Fibroblast of mammary gland (primary cell): ENCODE data around the gene SZRD1.

Experiments used
- DNase-seq: peaks from one replicate; pipeline ENCODE4 v3.0.0-alpha.2; 2010; ENCODE audit warnings: low read depth
- H3K4me3 ChIP-seq: 2 replicates; pipeline ENCODE4 v1.5.1; 2011; ENCODE audit warnings: low read depth, mild to moderate bottlenecking, low read length, moderate library complexity; ENCODE audit not compliant: control insufficient read depth
- TF ChIP-seq, protein P1 (sequence below): conservative IDR thresholded peaks from 2 replicates; pipeline ENCODE4 v1.5.1; 2011; ENCODE audit warnings: low read depth, low read length, inconsistent platforms; ENCODE audit not compliant: control insufficient read depth, insufficient read depth

SZRD1 gene

DNA sequence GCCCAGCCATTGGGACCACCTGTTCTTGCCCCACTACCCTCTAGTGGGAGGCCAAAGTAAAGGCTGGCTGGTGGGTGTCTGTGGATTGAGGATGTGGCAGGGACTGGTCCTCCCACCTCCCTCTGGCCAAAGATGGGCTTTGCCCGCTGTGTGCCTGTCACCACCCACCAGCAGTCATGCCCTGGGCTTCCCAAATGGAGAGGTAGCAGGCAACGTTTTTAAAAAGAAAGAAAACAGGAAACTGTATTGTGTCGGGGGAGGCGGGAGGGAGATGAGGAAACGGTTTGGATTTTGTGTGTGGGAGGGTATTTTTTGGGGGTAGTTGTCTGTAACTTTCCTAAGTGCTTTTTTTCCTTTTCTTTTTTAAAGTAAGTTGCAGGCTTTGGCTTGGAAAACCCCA is 30.1 kb downstream of the SZRD1 start:
- H3K4me3 ChIP-seq = no peak overlapping the region
- DNase-seq = no peak
- TF ChIP-seq, protein P1, sequence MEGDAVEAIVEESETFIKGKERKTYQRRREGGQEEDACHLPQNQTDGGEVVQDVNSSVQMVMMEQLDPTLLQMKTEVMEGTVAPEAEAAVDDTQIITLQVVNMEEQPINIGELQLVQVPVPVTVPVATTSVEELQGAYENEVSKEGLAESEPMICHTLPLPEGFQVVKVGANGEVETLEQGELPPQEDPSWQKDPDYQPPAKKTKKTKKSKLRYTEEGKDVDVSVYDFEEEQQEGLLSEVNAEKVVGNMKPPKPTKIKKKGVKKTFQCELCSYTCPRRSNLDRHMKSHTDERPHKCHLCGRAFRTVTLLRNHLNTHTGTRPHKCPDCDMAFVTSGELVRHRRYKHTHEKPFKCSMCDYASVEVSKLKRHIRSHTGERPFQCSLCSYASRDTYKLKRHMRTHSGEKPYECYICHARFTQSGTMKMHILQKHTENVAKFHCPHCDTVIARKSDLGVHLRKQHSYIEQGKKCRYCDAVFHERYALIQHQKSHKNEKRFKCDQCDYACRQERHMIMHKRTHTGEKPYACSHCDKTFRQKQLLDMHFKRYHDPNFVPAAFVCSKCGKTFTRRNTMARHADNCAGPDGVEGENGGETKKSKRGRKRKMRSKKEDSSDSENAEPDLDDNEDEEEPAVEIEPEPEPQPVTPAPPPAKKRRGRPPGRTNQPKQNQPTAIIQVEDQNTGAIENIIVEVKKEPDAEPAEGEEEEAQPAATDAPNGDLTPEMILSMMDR = no peak

GRCh38 chr1:16398371-16398953 is 31.4 kb downstream of the SZRD1 start:
- TF ChIP-seq, protein P1 = no peak
- no peak for DNase-seq
- no peak overlapping the region for H3K4me3 ChIP-seq

- no peak overlapping the region for H3K4me3 ChIP-seq
- DNase-seq = peak; percentile 25
- TF ChIP-seq, protein P1 = no peak
Observed at GRCh38 chr1:16402742-16403141, 35.7 kb downstream of the SZRD1 start.

- H3K4me3 ChIP-seq = no peak overlapping the region
- peak; percentile 31 for DNase-seq
- TF ChIP-seq, protein P1 = no peak
Observed at GRCh38 chr1:16405441-16405840, 38.4 kb downstream of the SZRD1 start.

DNA sequence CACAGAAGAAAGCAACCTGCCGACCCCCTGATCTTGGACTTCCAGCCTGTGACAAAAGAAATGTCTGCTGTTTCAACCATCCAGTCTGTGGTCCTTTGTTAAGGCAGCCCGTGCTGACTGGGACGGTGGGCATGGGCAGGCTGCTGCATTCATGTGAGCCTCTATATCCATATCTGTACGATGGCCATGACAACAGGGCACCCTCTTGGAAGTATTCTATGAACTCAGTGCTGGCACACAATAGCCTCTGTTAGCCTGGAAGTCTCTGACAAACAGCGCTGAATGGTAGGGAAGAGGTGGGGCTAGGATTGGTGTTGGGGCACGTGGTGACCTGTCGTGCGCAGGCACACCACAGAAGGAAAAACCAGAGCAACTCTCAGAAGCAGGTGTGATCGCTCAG is 39.8 kb downstream of the SZRD1 start:
- DNase-seq = no peak
- TF ChIP-seq, protein P1 = no peak
- H3K4me3 ChIP-seq = no peak overlapping the region

DNA sequence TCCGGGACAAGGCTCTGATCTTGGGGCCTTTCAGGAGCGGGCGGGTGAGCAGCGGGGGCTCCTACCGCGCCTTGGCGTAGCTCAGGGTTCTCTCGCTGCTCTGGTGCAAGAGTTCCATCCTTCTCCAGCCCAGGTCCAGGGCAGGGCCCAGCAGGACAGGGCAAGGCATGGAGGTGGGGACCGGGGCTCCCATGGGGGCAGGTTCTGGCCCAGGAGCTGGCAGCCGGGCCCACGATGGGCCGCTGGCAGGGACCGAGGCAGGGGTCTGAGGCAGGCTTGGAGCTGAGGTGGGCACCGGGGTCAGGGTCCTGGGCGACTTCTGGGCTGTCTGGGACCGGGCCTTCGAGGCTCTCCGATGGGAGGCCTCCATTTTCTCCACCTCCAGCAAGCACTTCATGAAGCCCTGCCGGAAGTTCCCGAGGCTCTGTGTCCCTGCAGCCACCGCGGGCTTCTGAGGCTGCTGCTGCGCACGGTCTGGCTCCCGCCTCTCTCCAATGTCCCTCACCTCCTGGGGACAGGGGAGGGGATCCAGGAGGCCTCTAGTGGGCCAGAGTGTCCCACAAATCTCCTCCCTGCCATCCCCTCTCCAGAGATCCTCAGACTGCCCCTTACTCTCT is 42.6 kb downstream of the SZRD1 start:
- TF ChIP-seq, protein P1 = no peak
- no peak overlapping the region for H3K4me3 ChIP-seq
- DNase-seq = no peak
